ENCODE results near the gene PLXNB3.
"Not testable (repeated sequence)": the region's sequence is repeated elsewhere in the genome, so short reads cannot be mapped to it uniquely, and the experiment has no call there.

PLXNB3 gene

DNA sequence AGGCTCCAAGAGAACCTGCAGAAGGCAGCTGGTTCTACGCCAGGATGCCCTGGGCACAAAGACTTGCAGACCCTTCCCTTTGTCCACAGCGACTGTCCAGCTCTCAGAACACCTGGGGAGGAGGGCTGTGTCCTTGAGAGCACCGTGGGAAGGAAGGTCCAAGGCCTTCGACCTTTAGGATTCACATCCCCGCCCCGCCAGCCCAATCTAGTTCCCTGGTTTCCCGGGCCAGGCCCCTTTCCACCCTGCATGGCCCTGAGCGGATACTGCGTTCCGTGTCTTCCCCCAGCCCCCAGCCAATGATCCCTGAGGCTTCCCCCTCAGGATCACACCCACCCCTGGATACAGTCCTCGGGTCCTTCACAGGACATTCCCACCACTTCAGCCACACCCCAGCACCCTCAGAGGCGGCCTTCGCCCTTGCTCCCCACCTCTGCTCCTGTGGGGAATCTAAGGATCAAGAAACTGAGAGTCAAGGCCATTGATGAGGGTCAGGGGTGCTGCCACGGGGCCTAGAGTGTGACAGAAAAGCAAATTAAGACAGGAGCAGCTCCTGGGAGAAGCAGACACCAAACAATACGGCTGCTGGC is 30.3 kb upstream of the PLXNB3 start:
- DNase-seq (ENCODE audit: low spot score): no peak

DNA sequence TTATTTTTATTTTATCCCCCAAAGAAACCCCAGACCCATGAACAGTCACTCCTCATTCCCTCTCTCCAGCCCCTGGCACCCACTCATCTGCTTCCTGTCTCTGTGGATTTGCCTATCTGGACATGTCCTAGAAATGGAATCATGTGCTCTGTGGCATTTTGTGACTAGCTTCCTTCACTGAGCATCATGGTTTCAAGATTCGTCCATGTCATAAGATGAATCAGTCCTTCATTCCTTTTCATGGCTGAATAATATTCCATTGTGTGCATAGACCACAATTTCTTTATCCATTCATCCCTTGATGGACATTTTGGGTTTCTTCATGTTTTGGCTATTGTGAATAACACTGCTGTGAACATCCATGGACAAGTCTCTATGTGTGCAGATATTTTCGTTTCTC is 29.2 kb upstream of the PLXNB3 start:
- no peak for DNase-seq (ENCODE audit: low spot score)

DNA sequence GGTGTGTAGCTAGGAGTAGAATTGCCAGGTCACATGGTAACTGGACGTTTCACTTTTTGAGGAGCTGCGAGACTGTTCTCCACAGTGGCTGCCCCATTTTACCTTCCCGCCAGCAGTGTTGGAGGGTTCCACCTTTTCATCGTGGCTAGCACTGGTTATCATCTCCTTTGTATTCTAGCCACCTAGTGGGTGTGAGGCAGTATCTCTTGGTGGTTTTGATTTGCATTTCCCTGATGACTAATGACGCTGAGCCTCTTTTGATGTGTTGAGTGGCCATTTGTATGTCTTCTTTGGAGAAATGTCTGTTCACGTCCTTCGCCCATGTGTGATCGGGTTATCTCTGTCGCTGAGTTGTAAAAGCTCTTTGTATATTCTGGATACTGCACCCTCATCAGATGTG is 28.8 kb upstream of the PLXNB3 start:
- DNase-seq (ENCODE audit: low spot score): no peak

DNA sequence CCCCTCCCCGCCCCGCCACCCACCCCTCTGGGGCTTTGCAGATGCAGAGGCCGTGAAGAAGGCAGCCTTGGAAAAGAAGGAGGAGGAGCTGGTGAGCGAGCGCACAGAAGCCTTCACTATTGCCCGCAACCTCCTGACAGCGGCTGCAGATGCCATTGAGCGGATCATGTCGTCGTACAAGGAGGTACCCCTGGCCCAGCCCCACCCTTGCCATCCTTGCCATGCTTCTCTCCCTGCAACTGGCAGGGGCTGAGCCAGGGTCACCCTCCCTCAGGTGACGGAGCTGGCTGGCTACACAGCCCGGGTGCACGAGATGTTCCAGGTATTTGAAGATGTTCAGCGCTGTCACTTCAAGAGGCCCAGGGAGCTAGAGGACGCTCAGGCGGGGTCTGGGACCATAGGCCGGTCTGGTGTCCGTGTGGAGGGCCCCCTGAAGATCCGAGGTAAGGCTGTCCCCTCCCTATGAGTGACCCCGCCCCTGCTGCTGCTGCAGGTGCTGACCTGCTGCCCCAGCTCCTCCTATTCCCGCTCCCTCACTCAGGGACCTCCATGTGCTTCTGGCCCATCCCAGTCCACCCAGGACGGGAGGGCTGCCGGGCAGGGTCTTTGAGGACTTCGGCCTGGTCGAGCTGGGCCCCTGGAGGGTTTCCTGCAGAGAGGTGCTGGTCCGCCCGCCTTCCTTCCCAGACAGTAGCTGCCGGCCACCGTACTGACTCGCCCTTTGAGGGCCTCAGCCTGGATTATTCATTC is 27.8 kb upstream of the PLXNB3 start:
- no peak for DNase-seq (ENCODE audit: low spot score)

DNA sequence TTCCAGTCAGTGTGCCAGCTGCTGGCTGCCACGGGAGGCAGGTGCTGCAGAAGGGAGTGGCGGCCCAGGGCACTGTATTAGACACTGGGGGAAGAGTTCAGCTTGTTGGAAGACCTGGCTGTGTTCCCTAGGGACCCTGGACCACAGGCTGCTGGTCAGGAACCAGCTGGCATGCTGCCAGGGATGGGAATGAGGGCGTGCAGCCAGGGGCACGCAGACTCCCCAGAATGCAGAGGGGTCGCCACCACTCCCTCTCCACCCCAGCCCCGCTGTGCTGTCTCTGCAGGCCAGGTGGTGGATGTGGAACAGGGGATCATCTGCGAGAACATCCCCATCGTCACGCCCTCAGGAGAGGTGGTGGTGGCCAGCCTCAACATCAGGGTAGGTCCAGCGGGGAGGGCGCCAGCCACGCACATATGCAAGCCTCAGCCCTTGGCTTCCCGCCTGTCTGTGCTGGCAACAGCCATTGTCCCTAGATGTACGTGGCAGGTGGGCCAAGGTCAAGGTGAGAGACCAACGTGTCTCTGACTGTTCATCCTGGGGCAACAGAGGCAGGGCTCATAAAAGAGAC is 27.1 kb upstream of the PLXNB3 start:
- DNase-seq (ENCODE audit: low spot score): no peak

DNA sequence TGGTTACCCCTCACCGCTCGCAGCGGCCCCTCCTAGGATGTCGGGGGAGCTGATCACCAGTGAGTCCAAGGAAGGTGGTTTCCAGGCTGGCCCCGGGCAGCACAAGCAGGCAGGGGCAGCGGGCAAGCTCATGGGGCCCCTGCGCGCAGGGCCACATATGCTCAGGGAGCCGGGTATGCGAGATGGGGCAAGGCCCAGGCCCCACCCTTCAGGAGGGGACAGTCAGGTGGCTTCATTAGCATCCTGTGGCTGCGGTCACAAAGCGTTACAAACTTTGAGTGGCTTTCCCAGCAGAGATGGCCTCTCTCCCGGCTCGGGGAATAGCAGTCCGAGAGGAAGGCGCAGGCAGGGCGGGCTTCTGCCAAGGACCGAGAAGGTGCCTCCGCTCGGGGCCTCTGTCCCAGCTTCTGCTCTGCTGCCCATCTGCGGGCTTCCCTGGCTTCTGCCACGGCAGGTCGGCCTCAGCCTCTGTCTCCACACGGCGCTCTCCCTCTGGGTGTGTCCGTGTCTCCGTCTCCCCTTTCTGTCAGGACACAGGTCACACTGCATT is 25.9 kb upstream of the PLXNB3 start:
- DNase-seq (ENCODE audit: low spot score): no peak

DNA sequence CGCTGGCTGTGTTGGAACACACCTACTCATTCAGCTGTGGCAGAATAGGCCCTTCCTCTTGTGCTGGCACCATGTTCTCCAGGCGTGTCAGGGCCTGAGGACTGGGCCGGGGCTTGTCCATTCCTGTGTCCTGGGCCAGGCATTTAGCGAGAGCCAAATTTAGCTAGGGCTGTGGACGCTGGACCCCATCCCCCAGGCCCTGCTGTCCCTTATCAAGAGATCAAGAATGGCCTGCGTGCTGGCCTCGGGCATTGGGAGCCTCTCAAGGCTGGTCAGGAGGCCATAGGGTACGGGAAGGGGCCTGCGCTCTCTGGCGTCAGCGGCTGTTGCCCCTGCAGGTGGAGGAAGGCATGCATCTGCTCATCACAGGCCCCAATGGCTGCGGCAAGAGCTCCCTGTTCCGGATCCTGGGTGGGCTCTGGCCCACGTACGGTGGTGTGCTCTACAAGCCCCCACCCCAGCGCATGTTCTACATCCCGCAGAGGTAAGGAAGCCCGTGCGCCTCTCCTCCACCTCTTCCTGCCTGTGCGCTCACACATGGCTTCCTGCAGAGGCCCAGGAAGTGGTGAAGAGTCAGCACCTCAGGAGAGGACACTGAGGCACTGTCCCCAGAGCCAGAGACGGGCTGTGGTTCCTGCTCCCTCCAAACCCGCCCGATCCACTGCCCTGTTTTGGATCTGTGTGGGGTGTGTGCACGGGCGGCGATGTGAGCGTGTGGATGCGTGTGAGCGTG is 24.1 kb upstream of the PLXNB3 start:
- no peak for DNase-seq (ENCODE audit: low spot score)

DNA sequence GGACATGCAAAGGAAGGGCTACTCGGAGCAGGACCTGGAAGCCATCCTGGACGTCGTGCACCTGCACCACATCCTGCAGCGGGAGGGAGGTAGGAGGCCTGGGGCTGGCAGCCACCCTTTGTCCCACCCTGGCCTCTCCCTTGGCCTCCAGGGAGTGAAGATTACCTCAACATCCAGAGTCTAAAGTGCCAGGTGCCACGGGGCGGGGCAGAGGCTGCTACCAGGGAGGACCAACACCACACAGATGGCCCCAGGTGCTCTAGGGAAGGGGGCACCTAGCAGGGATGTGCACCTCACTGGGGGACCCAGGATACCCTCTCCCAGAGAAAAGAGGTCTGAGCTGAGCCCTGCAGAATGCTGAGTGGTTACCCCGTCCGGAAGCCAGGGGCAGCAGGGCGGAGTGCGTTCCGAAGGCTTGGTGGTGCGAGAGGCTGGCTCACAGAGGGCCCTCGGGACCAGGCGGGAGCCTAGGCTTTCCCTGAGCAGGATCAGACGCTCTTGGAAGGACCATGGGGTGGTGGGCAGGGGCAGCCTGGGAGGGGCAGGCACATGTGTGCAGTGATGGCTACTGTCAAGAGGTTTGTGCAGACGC is 23.3 kb upstream of the PLXNB3 start:
- DNase-seq (ENCODE audit: low spot score): no peak

DNA sequence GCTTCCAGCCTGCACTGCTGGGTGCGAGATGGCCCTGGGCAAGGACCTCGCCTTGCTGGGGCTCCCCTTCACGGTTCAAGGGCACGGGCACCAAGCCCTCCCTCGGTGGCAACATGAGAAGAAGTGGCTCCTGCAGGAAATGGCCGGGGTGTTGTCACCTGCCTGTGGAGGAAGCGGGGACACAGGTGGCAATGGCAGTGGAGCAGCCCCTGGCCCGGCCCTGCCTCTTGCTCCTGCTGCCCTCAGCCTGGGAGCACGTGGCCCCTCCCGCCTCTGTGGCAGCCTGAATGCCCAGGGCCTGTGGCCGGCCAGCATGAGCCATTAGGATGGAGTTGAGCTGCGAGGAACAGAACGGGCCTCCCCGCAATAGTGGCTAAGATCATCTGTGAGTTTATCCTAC is 22.6 kb upstream of the PLXNB3 start:
- no peak for DNase-seq (ENCODE audit: low spot score)

DNA sequence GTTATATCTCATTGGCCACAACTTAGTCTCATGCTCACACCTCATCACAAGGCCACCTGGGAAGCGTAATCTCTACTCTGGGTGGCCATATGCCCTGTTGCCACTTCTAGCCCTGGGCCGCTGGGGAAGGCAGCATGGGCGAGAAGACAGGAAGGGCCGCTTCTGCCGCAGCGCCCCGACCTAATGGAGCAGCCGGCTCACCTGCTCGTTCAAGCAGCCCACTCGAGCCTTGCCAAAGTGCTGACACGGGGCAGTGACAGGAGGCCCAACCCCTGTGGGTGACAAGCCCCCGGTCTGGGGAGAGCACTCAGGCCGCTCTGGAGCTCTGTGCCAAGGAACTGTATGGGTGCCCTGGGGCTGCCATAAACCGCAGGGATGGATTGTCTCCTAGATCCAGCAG is 21.9 kb upstream of the PLXNB3 start:
- not testable (repeated sequence) for DNase-seq (ENCODE audit: low spot score)

DNA sequence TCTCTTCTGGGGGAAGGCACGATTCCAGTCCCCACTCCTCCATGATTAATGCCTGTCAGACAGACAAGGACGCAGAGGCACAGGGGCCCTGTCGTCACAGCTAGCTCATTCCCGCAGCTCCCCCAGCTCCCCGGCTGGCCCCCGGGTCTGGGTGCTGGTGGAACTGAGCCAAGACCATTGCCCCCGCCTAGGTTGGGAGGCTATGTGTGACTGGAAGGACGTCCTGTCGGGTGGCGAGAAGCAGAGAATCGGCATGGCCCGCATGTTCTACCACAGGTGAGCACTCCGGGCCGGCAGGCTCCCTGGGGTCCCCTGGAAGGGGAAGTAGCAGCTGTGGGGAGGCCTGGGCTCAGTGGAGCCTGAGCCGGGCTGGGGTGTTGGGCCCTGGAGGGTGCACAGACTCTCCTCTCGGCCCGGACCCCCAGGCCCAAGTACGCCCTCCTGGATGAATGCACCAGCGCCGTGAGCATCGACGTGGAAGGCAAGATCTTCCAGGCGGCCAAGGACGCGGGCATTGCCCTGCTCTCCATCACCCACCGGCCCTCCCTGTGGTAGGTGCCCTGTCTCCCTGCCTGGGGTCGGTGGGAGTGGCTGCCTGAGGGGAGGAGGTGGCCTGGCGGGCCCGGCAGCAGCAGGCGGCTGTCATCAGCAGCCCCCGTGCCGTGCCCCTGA is 21.1 kb upstream of the PLXNB3 start:
- not testable (repeated sequence) for DNase-seq (ENCODE audit: low spot score)

DNA sequence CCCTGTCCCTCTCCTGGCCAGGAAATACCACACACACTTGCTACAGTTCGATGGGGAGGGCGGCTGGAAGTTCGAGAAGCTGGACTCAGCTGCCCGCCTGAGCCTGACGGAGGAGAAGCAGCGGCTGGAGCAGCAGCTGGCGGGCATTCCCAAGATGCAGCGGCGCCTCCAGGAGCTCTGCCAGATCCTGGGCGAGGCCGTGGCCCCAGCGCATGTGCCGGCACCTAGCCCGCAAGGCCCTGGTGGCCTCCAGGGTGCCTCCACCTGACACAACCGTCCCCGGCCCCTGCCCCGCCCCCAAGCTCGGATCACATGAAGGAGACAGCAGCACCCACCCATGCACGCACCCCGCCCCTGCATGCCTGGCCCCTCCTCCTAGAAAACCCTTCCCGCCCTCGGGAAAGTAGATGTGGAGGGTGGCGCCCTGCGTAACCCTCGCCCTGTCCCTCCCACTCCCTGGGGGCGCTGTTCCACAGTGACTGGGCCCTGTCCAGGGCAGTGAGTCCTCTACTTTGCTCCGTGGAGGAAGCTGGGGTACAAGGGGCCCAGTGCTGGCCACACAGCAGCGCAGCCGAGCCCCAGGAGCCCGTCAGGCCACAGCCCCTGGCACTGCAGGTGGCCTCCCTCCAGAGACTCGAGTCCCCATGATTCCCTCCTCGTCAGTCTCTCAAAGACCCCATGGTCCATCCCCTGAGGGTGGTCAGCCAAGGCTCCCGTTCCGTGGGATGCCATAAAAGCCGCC is 20.4 kb upstream of the PLXNB3 start:
- not testable (repeated sequence) for DNase-seq (ENCODE audit: low spot score)

DNA sequence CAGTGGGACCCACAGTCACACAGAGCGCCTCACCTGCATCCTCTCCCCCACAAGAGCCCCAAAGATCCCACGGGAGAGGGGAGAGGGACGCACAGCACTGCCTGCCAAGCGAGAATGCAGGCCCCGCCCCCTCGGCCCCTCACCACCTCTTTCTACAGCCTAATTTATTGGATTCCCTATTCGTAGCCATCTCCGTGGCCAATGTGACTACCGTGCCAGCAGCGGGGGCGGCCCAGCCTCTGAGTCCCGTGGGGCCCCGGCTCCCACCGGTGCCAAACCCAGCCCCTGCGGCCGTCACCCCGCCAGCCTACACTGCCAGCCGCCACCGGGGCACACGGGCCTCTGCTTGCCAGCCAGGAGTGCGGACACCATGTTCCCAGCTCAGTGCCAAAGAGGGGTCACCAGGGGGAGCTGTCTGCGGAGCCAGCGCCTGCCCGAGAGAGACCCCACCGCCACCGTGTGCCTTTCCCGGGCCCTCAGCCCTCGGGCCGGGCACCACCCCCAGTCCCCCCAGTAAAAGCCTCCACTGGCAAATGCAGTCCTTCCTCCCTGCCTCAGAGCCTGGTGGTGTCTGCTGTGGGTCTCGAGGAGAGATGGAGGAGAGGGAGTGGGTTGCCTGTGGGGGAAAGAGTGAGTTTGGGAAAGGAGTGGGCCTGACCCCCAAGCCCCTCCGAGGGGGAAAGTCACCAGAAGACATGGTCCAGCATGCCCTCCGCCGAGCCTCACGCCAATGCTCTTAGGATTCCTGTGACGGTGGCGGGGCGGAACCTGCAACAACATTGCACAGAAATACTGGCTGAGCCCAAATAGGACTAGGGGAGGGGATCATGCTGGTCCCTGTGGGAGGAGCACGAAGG is 19.6 kb upstream of the PLXNB3 start:
- DNase-seq (ENCODE audit: low spot score): no peak

DNA sequence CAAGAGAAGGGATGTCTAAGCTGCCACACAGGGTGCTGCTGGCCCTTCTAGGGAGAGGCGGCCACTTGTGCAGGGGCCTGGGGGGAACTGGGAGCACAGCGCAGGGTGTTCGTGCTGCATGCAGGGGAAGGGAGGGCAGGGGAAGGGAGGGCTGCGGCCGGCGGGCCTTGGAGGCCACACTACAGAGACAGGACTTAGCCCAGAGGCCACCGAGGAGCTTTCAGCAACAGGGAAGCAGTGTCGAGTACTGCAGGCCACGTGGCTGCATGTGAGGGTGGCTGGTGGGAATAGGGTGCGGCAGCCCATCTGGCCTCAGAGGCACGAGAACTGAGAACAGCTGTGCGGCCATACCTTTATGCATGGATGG is 19.0 kb upstream of the PLXNB3 start:
- DNase-seq (ENCODE audit: low spot score): not testable (repeated sequence)

DNA sequence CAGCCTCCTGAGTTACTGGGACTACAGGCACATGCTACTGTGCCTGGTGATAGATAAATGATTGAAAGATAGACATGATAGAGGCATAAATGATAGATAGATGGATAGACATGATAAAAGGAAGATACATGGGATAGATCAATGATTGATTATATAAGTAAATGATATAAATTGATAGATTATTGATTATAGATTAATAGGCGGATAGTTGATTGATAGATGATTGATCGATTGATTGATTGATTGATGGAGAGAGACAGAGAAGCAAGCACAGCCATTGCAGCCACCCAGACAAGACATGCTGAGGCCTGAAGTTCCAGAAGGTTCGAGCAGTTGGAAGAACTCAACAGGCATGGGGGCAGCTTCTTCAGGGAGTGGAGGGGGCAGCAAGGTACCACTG is 17.7 kb upstream of the PLXNB3 start:
- DNase-seq (ENCODE audit: low spot score): no peak

DNA sequence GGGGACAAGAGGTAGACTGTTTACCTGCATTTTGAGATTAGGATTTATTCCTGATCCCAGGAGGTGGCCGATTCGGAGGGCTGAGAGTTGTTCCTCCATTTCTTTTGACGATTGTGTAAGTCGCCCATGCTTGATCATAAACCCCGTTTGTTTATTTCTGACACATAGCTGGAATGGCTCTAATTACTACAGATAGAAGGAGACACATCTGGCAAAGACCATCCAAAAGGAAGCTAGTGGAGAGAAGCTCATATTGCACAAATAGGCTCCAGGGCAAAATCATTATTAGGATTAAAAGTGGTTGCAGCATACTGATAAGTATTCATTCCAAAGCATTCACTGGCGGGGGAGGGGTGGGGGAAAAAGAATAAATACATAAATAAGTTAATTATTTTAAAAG is 17.1 kb upstream of the PLXNB3 start:
- DNase-seq (ENCODE audit: low spot score): not testable (repeated sequence)

DNA sequence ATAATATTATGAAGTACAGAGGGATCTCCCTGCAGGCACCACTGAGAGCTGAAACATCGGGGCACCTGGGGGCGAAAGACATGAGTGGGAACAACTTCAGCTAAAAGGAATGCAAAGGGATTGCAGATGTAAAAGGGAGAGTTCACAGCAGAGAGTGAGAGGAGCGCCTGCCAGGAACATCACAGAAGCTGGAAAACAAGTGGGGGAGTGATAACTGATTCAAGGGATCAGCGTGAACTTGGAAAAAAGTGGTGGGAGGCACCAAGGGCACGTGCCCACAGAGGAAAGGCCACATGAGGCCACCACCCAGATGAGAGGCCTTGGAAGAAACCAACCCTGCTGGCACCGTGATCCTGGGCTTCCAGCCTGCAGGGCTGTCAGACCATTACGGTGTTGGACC is 15.0 kb upstream of the PLXNB3 start:
- DNase-seq (ENCODE audit: low spot score): not testable (repeated sequence)

DNA sequence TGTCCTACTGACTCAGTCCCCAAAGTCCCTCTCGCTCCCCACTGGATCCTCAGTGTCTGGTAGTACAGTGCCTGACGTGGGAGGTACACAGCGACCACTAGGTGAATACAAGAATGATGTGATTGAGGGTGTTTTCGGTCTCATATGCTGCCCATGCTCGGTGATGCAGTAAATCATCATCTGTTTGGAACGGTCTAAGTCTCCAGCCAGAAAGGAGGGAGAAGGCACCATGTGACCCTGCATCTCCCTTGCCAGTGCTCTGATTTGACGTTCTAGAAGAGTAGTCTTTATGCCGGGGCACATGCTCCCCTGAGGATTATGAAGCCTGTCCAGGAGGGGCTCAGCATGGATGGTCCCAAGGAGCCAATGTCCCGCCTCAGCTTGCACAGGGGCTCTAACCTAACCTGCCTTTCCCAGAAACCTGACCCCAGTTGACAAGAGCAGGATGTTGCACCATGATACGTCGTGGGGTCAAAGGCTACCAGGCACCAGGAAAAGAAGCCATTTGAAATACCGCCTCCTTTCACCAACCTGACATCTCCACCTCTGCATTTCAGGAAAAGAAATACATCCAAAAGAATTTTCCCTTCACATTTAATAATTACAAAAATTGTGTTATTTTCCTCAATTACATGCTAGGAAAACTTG is 13.8 kb upstream of the PLXNB3 start:
- DNase-seq (ENCODE audit: low spot score): no peak

DNA sequence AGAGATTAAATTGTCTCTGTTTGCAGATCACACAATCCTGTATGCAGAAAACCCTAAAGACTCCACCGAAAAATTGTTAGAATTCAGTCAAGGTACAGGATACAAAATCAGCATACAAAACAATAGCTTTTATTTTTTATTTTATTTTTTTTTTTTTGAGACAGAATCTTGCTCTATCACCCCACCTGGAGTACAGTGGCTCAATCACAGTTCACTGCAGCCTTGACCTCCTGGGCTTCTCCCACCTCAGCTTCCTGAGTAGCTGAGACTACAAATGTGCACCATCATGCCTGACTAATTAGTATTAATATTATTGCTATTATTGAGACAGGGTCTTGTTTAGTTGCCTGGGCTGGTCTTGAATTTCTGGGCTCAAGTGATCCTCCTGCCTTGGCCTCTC is 8.9 kb upstream of the PLXNB3 start:
- DNase-seq (ENCODE audit: low spot score): no peak

DNA sequence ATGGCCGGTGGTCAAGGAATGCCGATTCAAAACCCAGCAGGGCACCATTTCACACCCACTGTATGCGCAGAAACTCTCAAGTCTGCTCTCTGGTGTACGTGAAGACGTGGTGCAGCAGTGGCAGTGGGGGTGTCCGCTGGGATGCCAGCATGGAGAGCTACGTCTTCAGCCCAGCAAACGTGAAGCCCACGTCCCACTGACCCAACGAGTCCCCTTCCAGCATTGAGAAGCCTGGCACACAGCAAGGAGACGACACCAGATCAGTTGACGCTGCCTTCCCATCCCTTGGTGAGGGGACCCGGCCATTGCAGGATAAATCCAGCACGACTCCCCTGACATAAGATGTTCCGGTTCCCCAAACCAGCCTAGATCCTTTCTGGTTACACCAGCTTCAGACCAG is 2.2 kb upstream of the PLXNB3 start:
- DNase-seq (ENCODE audit: low spot score): peak; percentile 1

All from iPS-NIHi11 (cell line).